Measurements from ENCODE around the gene TBX5. TPM values are rescaled to one million over a fixed set of nuclear protein-coding genes. Genes with fewer than 3 reads are reported as not detected.

TBX5 gene
- polyA plus RNA-seq, 1 of the 3 experiments (the other 2 are of a cell fraction) = not detected

- TF ChIP-seq CHD2 (IDR thresholded peaks at IDR 0.05; ENCODE audit: low read length, partially characterized antibody) = no peak
- TF ChIP-seq ELF1 (IDR thresholded peaks at IDR 0.05) = no peak
- no peak for TF ChIP-seq PBX3 (IDR thresholded peaks at IDR 0.05)
- TF ChIP-seq SMC3 (IDR thresholded peaks at IDR 0.05; ENCODE audit: low read depth, low read length) = no peak
- TF ChIP-seq USF1 (IDR thresholded peaks at IDR 0.05; ENCODE audit: borderline replicate concordance, low read depth) = no peak
- TF ChIP-seq USF2 (IDR thresholded peaks at IDR 0.05; ENCODE audit: borderline replicate concordance, low read depth, low read length) = no peak
- TF ChIP-seq GABPA (IDR thresholded peaks at IDR 0.05; ENCODE audit: low read depth) = no peak
These were observed 6.4 kb upstream of the TBX5 start (continued) for GRCh38 chr12:114412307-114412706.

GRCh38 chr12:114411071-114411837, 5.3 kb upstream of the TBX5 start:
- no peaks in the 10 kb centered on the region for H3K9me3 ChIP-seq
- ChIA-PET POLR2A (no interaction called here), CTCF (no interaction called here)
- no peaks in the 10 kb centered on the region for H3K36me3 ChIP-seq (replicated peaks in 1 of 2; ENCODE audit: control insufficient read depth in 1 of 2, insufficient read depth in 2 of 2, low read length in 1 of 2)
- no peak overlapping the region for H3K9ac ChIP-seq
- no peak overlapping the region for H3K27ac ChIP-seq (ENCODE audit: low read depth in 2 of 2, low read length in 1 of 2)
- TF ChIP-seq NRF1 (IDR thresholded peaks at IDR 0.05; ENCODE audit: low read depth, low read length) (no peak), RXRA (IDR thresholded peaks at IDR 0.05; ENCODE audit: borderline replicate concordance, low read depth) (no peak), CTCF (IDR thresholded peaks at IDR 0.05) (no peak), MEF2A (IDR thresholded peaks at IDR 0.05; ENCODE audit: borderline replicate concordance, low read depth) (no peak), CHD2 (IDR thresholded peaks at IDR 0.05; ENCODE audit: low read length, partially characterized antibody) (no peak)
- no peaks in the 10 kb centered on the region for H3K79me2 ChIP-seq (ENCODE audit: insufficient read depth)
- no peaks in the 10 kb centered on the region for H3K9me2 ChIP-seq
- H3K27me3 ChIP-seq (ENCODE audit: insufficient read depth) = peaks cover 98% of the 10 kb centered on the region
- H3K4me1 ChIP-seq (ENCODE audit: control insufficient read depth in 1 of 2, insufficient read depth in 2 of 2, low read depth in 1 of 2, low read length in 1 of 2) = no peaks in the 10 kb centered on the region; a peak in 1 of 4 replicates
- no peaks in the 10 kb centered on the region for H4K20me1 ChIP-seq (ENCODE audit: insufficient read depth)
- no peak for DNase-seq
- WGBS (ENCODE audit: low lambda C conversion rate) = 34% methylated on average over 14 of the region's 14 CpGs
- H2AFZ ChIP-seq (ENCODE audit: low read depth) = no peak overlapping the region
- H3K4me3 ChIP-seq (ENCODE audit: low read depth in 2 of 2, low read length in 1 of 2) = no peak overlapping the region
- no peaks in the 10 kb centered on the region for H3F3A ChIP-seq (replicated peaks; ENCODE audit: insufficient read depth)
- H3K4me2 ChIP-seq = no peak overlapping the region

Measured in SK-N-SH (cell line).